ENCODE results near the gene TK2. TPM values are rescaled to one million over a fixed set of nuclear protein-coding genes. Genes with fewer than 3 reads are reported as not detected.

The TK2 gene
- total and polyA plus RNA-seq, 2 experiments from 2014 or later = 1.8 to 4.2 TPM

DNA sequence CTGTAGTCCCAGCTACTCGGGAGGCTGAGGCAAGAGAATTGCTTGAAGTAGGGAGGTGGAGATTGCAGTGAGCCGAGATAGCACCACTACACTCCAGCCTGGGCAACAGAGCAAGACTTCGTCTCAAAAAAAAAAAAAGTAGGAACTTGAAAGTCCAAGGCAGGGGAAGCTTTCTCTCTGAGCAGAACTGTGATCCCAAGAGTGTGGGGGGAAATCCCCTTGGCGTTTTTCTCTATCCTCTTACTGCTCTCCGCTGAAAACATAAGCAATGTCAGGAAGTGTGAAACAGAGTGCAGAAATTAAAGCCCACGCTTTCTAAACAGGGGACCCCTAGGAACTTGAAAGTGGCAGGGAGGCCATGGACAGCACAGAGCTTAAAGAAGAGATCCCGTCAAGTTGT is 44.8 kb upstream of the TK2 start:
- no peaks in the 10 kb centered on the region for H3K36me3 Mint-ChIP-seq (ENCODE audit: low read depth)
- H3K9me3 Mint-ChIP-seq = 0 out of 3 replicates have a peak, but pooled peaks cover under 1% of the 10 kb centered on the region
- no peak for TF ChIP-seq EZH2 (IDR thresholded peaks at IDR 0.05; ENCODE audit: low read depth, unreplicated experiment)
- TF ChIP-seq EZH2phosphoT487 (IDR thresholded peaks at IDR 0.05; ENCODE audit: unreplicated experiment) = no peak
- no peak for TF ChIP-seq POLR2AphosphoS5 (IDR thresholded peaks at IDR 0.05; ENCODE audit: low read depth)
- TF ChIP-seq, protein P1, sequence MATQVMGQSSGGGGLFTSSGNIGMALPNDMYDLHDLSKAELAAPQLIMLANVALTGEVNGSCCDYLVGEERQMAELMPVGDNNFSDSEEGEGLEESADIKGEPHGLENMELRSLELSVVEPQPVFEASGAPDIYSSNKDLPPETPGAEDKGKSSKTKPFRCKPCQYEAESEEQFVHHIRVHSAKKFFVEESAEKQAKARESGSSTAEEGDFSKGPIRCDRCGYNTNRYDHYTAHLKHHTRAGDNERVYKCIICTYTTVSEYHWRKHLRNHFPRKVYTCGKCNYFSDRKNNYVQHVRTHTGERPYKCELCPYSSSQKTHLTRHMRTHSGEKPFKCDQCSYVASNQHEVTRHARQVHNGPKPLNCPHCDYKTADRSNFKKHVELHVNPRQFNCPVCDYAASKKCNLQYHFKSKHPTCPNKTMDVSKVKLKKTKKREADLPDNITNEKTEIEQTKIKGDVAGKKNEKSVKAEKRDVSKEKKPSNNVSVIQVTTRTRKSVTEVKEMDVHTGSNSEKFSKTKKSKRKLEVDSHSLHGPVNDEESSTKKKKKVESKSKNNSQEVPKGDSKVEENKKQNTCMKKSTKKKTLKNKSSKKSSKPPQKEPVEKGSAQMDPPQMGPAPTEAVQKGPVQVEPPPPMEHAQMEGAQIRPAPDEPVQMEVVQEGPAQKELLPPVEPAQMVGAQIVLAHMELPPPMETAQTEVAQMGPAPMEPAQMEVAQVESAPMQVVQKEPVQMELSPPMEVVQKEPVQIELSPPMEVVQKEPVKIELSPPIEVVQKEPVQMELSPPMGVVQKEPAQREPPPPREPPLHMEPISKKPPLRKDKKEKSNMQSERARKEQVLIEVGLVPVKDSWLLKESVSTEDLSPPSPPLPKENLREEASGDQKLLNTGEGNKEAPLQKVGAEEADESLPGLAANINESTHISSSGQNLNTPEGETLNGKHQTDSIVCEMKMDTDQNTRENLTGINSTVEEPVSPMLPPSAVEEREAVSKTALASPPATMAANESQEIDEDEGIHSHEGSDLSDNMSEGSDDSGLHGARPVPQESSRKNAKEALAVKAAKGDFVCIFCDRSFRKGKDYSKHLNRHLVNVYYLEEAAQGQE (IDR thresholded peaks at IDR 0.05; ENCODE audit: unreplicated experiment) = no peak
- TF ChIP-seq ZNF331 (CRISPR knock-in tag; IDR thresholded peaks at IDR 0.05; ENCODE audit: low read depth) = no peak
- TF ChIP-seq, protein P2, sequence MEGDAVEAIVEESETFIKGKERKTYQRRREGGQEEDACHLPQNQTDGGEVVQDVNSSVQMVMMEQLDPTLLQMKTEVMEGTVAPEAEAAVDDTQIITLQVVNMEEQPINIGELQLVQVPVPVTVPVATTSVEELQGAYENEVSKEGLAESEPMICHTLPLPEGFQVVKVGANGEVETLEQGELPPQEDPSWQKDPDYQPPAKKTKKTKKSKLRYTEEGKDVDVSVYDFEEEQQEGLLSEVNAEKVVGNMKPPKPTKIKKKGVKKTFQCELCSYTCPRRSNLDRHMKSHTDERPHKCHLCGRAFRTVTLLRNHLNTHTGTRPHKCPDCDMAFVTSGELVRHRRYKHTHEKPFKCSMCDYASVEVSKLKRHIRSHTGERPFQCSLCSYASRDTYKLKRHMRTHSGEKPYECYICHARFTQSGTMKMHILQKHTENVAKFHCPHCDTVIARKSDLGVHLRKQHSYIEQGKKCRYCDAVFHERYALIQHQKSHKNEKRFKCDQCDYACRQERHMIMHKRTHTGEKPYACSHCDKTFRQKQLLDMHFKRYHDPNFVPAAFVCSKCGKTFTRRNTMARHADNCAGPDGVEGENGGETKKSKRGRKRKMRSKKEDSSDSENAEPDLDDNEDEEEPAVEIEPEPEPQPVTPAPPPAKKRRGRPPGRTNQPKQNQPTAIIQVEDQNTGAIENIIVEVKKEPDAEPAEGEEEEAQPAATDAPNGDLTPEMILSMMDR (conservative IDR thresholded peaks at IDR 0.05; ENCODE audit: low read depth in 2 of 2) = no peak
- no peak for TF ChIP-seq NANOG (IDR thresholded peaks at IDR 0.05; ENCODE audit: borderline replicate concordance)
- no peak for TF ChIP-seq JUNB (IDR thresholded peaks at IDR 0.05; ENCODE audit: unreplicated experiment)
- TF ChIP-seq CREB1 (CRISPR knock-in tag; IDR thresholded peaks at IDR 0.05; ENCODE audit: low read depth) = no peak
- TF ChIP-seq ZNF114 (CRISPR knock-in tag; IDR thresholded peaks at IDR 0.05) = no peak
- TF ChIP-seq STAT1 (IDR thresholded peaks at IDR 0.05; ENCODE audit: unreplicated experiment) = no peak
- H3K79me2 ChIP-seq (replicated peaks; ENCODE audit: insufficient read depth) = no peaks in the 10 kb centered on the region
- no peak overlapping the region for H3K4me3 ChIP-seq
- peaks cover 1% of the 10 kb centered on the region; the same call in 1 of the 2 replicates for H3K4me1 ChIP-seq (ENCODE audit: insufficient read depth)
- no peak overlapping the region for H3K4me3 Mint-ChIP-seq
- no peaks in the 10 kb centered on the region for H3K36me3 ChIP-seq (ENCODE audit: insufficient read depth)
- no peaks in the 10 kb centered on the region for H4K20me1 ChIP-seq (replicated peaks; ENCODE audit: insufficient read depth)
- peaks cover 2% of the 10 kb centered on the region for H3K27me3 Mint-ChIP-seq (ENCODE audit: insufficient read depth, low read depth, poor library complexity)
- H3K4me1 Mint-ChIP-seq = peaks cover 10% of the 10 kb centered on the region; the same call in 2 of the 3 replicates
- no peak for DNase-seq (ENCODE audit: low spot score)
- H3K9me2 ChIP-seq (ENCODE audit: insufficient read depth) = no peaks in the 10 kb centered on the region
- H3K27me3 ChIP-seq (ENCODE audit: insufficient read depth) = no peaks in the 10 kb centered on the region
- no peak overlapping the region for H3K4me2 ChIP-seq
- H2AFZ ChIP-seq = no peak overlapping the region
- no peaks in the 10 kb centered on the region for H3F3A ChIP-seq (replicated peaks; ENCODE audit: low read depth)
- H3K27ac Mint-ChIP-seq = no peak overlapping the region
- no peak for ATAC-seq
- H3K27ac ChIP-seq (ENCODE audit: low read depth) = no peak overlapping the region

DNA sequence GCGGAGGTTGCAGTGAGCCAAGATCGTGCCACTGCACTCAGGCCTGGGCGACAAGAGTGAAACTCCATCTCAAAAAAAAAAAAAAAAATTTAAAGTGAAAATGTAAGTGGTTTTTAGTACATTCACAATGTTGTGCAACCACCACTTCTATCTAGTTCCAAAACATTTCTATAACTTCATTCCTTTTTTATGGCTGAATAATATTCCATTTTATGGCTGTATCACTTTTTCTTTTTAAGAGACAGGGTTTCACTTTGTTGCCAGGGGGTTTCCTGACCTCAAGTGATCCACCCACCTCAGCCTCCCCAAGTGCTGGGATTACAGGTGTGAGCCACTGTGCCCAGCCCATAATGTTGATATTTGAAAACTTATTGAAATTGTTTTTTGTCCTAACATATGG is 42.9 kb upstream of the TK2 start:
- Mint-ChIP-seq H3K27me3 (ENCODE audit: insufficient read depth, low read depth, poor library complexity) (peaks cover 11% of the 10 kb centered on the region), H3K4me1 (peaks cover 13% of the 10 kb centered on the region; the same call in 2 of the 3 replicates), H3K9me3 (no peaks in the 10 kb centered on the region), H3K4me3 (no peak overlapping the region), H3K36me3 (ENCODE audit: low read depth) (no peaks in the 10 kb centered on the region), H3K27ac (no peak overlapping the region)
- H3K4me1 ChIP-seq (ENCODE audit: insufficient read depth) = peaks cover 3% of the 10 kb centered on the region; the same call in 1 of the 2 replicates
- no peaks in the 10 kb centered on the region for H3F3A ChIP-seq (replicated peaks; ENCODE audit: low read depth)
- no peaks in the 10 kb centered on the region for H4K20me1 ChIP-seq (replicated peaks; ENCODE audit: insufficient read depth)
- H3K79me2 ChIP-seq (replicated peaks; ENCODE audit: insufficient read depth) = no peaks in the 10 kb centered on the region
- H3K9me2 ChIP-seq (ENCODE audit: insufficient read depth) = no peaks in the 10 kb centered on the region
- no peak for ATAC-seq
- no peak overlapping the region for H3K4me3 ChIP-seq
- DNase-seq (ENCODE audit: low spot score) = no peak
- H3K27me3 ChIP-seq (ENCODE audit: insufficient read depth) = no peaks in the 10 kb centered on the region
- no peak overlapping the region for H3K4me2 ChIP-seq
- no peaks in the 10 kb centered on the region for H3K36me3 ChIP-seq (ENCODE audit: insufficient read depth)
- H2AFZ ChIP-seq = no peak overlapping the region
- no peak overlapping the region for H3K27ac ChIP-seq (ENCODE audit: low read depth)
- TF ChIP-seq CREB1 (CRISPR knock-in tag; IDR thresholded peaks at IDR 0.05; ENCODE audit: low read depth) (no peak), ZNF331 (CRISPR knock-in tag; IDR thresholded peaks at IDR 0.05; ENCODE audit: low read depth) (no peak)

All from GM23338 (cell line).